Measurements from ENCODE around the gene EML3.
"Not testable (repeated sequence)": the region's sequence is repeated elsewhere in the genome, so short reads cannot be mapped to it uniquely, and the experiment has no call there.

EML3 gene

GRCh38 chr11:62616957-62617356 is 4.4 kb upstream of the EML3 start:
- not testable (repeated sequence) for DNase-seq

- no peak for DNase-seq
Measured at GRCh38 chr11:62615521-62615920, 2.9 kb upstream of the EML3 start.

- DNase-seq: no peak
Measured at GRCh38 chr11:62614275-62614674, 1.7 kb upstream of the EML3 start.

- DNase-seq: no peak
Measured at GRCh38 chr11:62613291-62613778, 760 bp upstream of the EML3 start.

- peak; percentile 14 to 75 (median 69) for DNase-seq
Measured at GRCh38 chr11:62611705-62612365, 740 bp downstream of the EML3 start.

- no peak for DNase-seq
Measured at GRCh38 chr11:62610814-62611704, 1.5 kb downstream of the EML3 start.

GRCh38 chr11:62610403-62610802 is 2.2 kb downstream of the EML3 start:
- DNase-seq: no peak

GRCh38 chr11:62608776-62609175 is 3.8 kb downstream of the EML3 start:
- DNase-seq: no peak

GRCh38 chr11:62607714-62608113 is 4.9 kb downstream of the EML3 start:
- peak in 1 of 3 experiments; percentile 43 for DNase-seq

GRCh38 chr11:62605902-62606301 is 6.7 kb downstream of the EML3 start:
- no peak for DNase-seq

GRCh38 chr11:62605467-62605866 is 7.1 kb downstream of the EML3 start:
- no peak for DNase-seq

- no peak for DNase-seq
Measured at GRCh38 chr11:62604460-62605120, 8.0 kb downstream of the EML3 start.

- no peak for DNase-seq
Measured at GRCh38 chr11:62603776-62604299, 8.7 kb downstream of the EML3 start.

- peak in 2 of 3 experiments; percentile 71 to 73 for DNase-seq
Measured at GRCh38 chr11:62603072-62603408, 9.5 kb downstream of the EML3 start.

GRCh38 chr11:62602141-62603071 is 10.2 kb downstream of the EML3 start:
- peak; percentile 64 to 95 (median 93) for DNase-seq

- peak; percentile 98 to 99 (median 99) for DNase-seq
Measured at GRCh38 chr11:62601372-62602140, 11.0 kb downstream of the EML3 start, which contains the start of gene MTA2. Gene MTA2, minus strand, starts transcription at chr11:62601865. Its CDS starts 415 bp downstream, at chr11:62601450.

GRCh38 chr11:62601122-62601371 is 11.5 kb downstream of the EML3 start:
- DNase-seq: peak in 1 of 3 experiments; percentile 82

GRCh38 chr11:62600367-62601121 is 12.0 kb downstream of the EML3 start:
- DNase-seq: peak in 1 of 3 experiments; percentile 68

GRCh38 chr11:62599901-62600300 is 12.7 kb downstream of the EML3 start:
- DNase-seq: no peak

- peak; percentile 84 to 91 (median 88) for DNase-seq
Measured at GRCh38 chr11:62599069-62599696, 13.4 kb downstream of the EML3 start.
